K562 (cell line): ENCODE data around the gene PPP1R3E. TPM values are rescaled to one million over a fixed set of nuclear protein-coding genes. Genes with fewer than 3 reads are reported as not detected.

ENCODE experiments used
- ARHGAP35 ChIP-seq: fragments of 450-650 bp; IDR thresholded peaks from 2 replicates; pipeline ENCODE4 v1.6.1; 2018; ENCODE audit not compliant: partially characterized antibody
- ATF1 ChIP-seq, 2 experiments: fragments of 450-650 bp in 1 of 2; IDR thresholded peaks; 2 replicates each; pipeline ENCODE4 v1.6.1; 2016; ENCODE audit warnings: missing compliant biosample characterization in 1 of 2, missing genetic modification characterization in 1 of 2
- CAMTA2 ChIP-seq: fragments of 250-450 bp; sonication (Bioruptor Pico); conservative IDR thresholded peaks from 2 replicates; pipeline ENCODE4 v1.5.1; 2022
- DDX20 ChIP-seq: fragments of 450-650 bp; IDR thresholded peaks from 2 replicates; pipeline ENCODE4 v1.6.1; 2016; ENCODE audit warnings: missing genetic modification characterization, low read depth, mild to moderate bottlenecking, missing compliant biosample characterization, moderate library complexity
- FOXJ3 ChIP-seq: sonication (generic); formaldehyde crosslinking; IDR thresholded peaks from 2 replicates; pipeline ENCODE4 v1.4.0; 2020; ENCODE audit warnings: mild to moderate bottlenecking, missing genetic modification reagents
- KLF13 ChIP-seq: fragments of 450-650 bp; IDR thresholded peaks from 2 replicates; pipeline ENCODE4 v1.6.1; 2016; ENCODE audit warnings: missing genetic modification characterization, low read depth, mild to moderate bottlenecking, missing compliant biosample characterization, moderate library complexity, borderline replicate concordance
- NFXL1 ChIP-seq: fragments of 450-650 bp; formaldehyde crosslinking; IDR thresholded peaks from 2 replicates; pipeline ENCODE4 v1.4.0; 2021; ENCODE audit warnings: mild to moderate bottlenecking
- NR1H2 ChIP-seq: sonication (generic); formaldehyde crosslinking; IDR thresholded peaks from 2 replicates; pipeline ENCODE4 v1.4.0; 2020; ENCODE audit warnings: mild to moderate bottlenecking, missing genetic modification reagents
- PHF20 ChIP-seq: fragments of 450-650 bp; IDR thresholded peaks from 2 replicates; pipeline ENCODE4 v1.6.1; 2018; ENCODE audit not compliant: partially characterized antibody
- POU5F1 ChIP-seq: fragments of 150-350 bp; IDR thresholded peaks from 2 replicates; pipeline ENCODE4 v1.6.1; 2014; ENCODE audit warnings: borderline replicate concordance, low read length, low read depth, mild to moderate bottlenecking; ENCODE audit not compliant: partially characterized antibody
- RBM15 ChIP-seq: fragments of 200-400 bp; formaldehyde crosslinking; IDR thresholded peaks from 2 replicates; pipeline ENCODE4 v1.6.1; 2018; ENCODE audit warnings: mild to moderate bottlenecking, low read length, moderate library complexity; ENCODE audit not compliant: insufficient read depth
- SAFB ChIP-seq: fragments of 200-400 bp; formaldehyde crosslinking; IDR thresholded peaks from 2 replicates; pipeline ENCODE4 v1.6.1; 2017; ENCODE audit warnings: low read depth, low read length, borderline replicate concordance
- SAP30 ChIP-seq: fragments of 200-600 bp; sonication (generic); IDR thresholded peaks from 2 replicates; pipeline ENCODE4 v1.6.1; 2012; ENCODE audit warnings: borderline replicate concordance, low read depth, mild to moderate bottlenecking, moderate library complexity, low read length, control low read depth, inconsistent platforms; ENCODE audit not compliant: insufficient read depth, poor library complexity, severe bottlenecking
- SMARCE1 ChIP-seq: fragments of 450-650 bp; IDR thresholded peaks from 2 replicates; pipeline ENCODE4 v1.7.1; 2016; ENCODE audit warnings: mild to moderate bottlenecking
- SP1 ChIP-seq: sonication (generic); formaldehyde crosslinking; IDR thresholded peaks from 2 replicates; pipeline ENCODE4 v1.8.1; 2022; ENCODE audit warnings: mild to moderate bottlenecking, missing genetic modification reagents
- THRB ChIP-seq: fragments of 450-650 bp; formaldehyde crosslinking; conservative IDR thresholded peaks from 2 replicates; pipeline ENCODE4 v1.4.0; 2022; ENCODE audit warnings: mild to moderate bottlenecking, missing genetic modification characterization
- XRCC4 ChIP-seq: IDR thresholded peaks from one replicate; pipeline ENCODE4 v1.6.1; 2011; ENCODE audit not compliant: insufficient read depth, insufficient read length; ENCODE audit errors: extremely low read depth
- ZBTB8A ChIP-seq: fragments of 450-650 bp; IDR thresholded peaks from 2 replicates; pipeline ENCODE4 v1.6.1; 2018; ENCODE audit warnings: mild to moderate bottlenecking, moderate library complexity; ENCODE audit not compliant: partially characterized antibody
- ZNF512 ChIP-seq: IDR thresholded peaks from 2 replicates; pipeline ENCODE4 v1.6.1; 2016; ENCODE audit warnings: missing genetic modification characterization, missing compliant biosample characterization
- polyA plus RNA-seq, 8 experiments: library from polyadenylated mRNA; depleted of rRNA in 4 of 8; stranded (reverse) in 5 of 8; unstranded in 3 of 8; fragments of >200 nt; fragmentation: Nextera tagmentation in 2 of 8; fragmentation: Illumina TruSeq in 1 of 8; extraction: Ambion mirVana in 2 of 8; extraction: Trizol in 1 of 8; gene quantifications; 2 replicates each; pipeline versions ENCODE4 v1.2.1 to v1.2.3, GENCODE V29; 2011 to 2014; ENCODE audit warnings: inconsistent platforms in 1 of 8, missing spikeins in 1 of 8
- total RNA-seq, 7 experiments: library from RNA; depleted of rRNA in 6 of 7; stranded (reverse); fragments of >200 nt in 6 of 7; fragmentation: Illumina TruSeq in 2 of 7; extraction: Trizol in 2 of 7; gene quantifications; 2 replicates each; pipeline versions ENCODE4 v1.2.1 to v1.2.3, GENCODE V29; 2011 to 2021; ENCODE audit warnings: low replicate concordance in 1 of 7
- TF ChIP-seq, protein P1 (sequence below): fragments of 250-450 bp; sonication (Bioruptor Pico); IDR thresholded peaks from 2 replicates; pipeline ENCODE4 v1.4.0; 2020; ENCODE audit warnings: mild to moderate bottlenecking, moderate library complexity
- TF ChIP-seq, protein P2 (sequence below): sonication (generic); formaldehyde crosslinking; IDR thresholded peaks from 2 replicates; pipeline ENCODE4 v1.8.1; 2023; ENCODE audit warnings: mild to moderate bottlenecking, missing genetic modification reagents, moderate library complexity

The PPP1R3E gene
- total and polyA plus RNA-seq, 9 of the 15 experiments (the other 6 are each of a cell fraction or from before 2014, with no cell fraction given): 3.2 to 18.4 (median 7.6) TPM

- TF ChIP-seq, protein P1, sequence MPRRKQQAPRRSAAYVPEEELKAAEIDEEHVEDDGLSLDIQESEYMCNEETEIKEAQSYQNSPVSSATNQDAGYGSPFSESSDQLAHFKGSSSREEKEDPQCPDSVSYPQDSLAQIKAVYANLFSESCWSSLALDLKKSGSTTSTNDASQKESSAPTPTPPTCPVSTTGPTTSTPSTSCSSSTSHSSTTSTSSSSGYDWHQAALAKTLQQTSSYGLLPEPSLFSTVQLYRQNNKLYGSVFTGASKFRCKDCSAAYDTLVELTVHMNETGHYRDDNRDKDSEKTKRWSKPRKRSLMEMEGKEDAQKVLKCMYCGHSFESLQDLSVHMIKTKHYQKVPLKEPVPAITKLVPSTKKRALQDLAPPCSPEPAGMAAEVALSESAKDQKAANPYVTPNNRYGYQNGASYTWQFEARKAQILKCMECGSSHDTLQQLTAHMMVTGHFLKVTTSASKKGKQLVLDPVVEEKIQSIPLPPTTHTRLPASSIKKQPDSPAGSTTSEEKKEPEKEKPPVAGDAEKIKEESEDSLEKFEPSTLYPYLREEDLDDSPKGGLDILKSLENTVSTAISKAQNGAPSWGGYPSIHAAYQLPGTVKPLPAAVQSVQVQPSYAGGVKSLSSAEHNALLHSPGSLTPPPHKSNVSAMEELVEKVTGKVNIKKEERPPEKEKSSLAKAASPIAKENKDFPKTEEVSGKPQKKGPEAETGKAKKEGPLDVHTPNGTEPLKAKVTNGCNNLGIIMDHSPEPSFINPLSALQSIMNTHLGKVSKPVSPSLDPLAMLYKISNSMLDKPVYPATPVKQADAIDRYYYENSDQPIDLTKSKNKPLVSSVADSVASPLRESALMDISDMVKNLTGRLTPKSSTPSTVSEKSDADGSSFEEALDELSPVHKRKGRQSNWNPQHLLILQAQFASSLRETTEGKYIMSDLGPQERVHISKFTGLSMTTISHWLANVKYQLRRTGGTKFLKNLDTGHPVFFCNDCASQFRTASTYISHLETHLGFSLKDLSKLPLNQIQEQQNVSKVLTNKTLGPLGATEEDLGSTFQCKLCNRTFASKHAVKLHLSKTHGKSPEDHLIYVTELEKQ (CRISPR knock-in tag): no peak
- TF ChIP-seq KLF13 (tag) (no peak), XRCC4 (no peak), SMARCE1 (no peak), DDX20 (no peak), PHF20 (peak; percentile 30), ARHGAP35 (no peak), SP1 (CRISPR knock-in tag) (peak; percentile 6; the same call in 1 of the 2 replicates), CAMTA2 (CRISPR knock-in tag) (0 out of 2 replicates have a peak, but pooled peaks have one; percentile 33), SAFB (no peak), NFXL1 (CRISPR knock-in tag) (no peak), RBM15 (no peak), POU5F1 (no peak), SAP30 (peak; percentile 74), THRB (CRISPR knock-in tag) (no peak), ZNF512 (tag) (no peak), ZBTB8A (no peak), ATF1 (CRISPR knock-in tag; IDR thresholded peaks at IDR 0.05) (no peak), ATF1 (tag; IDR thresholded peaks at IDR 0.05) (no peak; the same call in 1 of the 2 replicates), NR1H2 (CRISPR knock-in tag) (peak; percentile 73; the same call in 1 of the 2 replicates), FOXJ3 (CRISPR knock-in tag) (no peak)
- TF ChIP-seq, protein P2, sequence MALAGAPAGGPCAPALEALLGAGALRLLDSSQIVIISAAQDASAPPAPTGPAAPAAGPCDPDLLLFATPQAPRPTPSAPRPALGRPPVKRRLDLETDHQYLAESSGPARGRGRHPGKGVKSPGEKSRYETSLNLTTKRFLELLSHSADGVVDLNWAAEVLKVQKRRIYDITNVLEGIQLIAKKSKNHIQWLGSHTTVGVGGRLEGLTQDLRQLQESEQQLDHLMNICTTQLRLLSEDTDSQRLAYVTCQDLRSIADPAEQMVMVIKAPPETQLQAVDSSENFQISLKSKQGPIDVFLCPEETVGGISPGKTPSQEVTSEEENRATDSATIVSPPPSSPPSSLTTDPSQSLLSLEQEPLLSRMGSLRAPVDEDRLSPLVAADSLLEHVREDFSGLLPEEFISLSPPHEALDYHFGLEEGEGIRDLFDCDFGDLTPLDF (CRISPR knock-in tag): no peak
These were observed 730 bp downstream of the PPP1R3E start (continued) for GRCh38 chr14:23301969-23302289.
